Measurements from ENCODE around the gene S100A6.

DNA sequence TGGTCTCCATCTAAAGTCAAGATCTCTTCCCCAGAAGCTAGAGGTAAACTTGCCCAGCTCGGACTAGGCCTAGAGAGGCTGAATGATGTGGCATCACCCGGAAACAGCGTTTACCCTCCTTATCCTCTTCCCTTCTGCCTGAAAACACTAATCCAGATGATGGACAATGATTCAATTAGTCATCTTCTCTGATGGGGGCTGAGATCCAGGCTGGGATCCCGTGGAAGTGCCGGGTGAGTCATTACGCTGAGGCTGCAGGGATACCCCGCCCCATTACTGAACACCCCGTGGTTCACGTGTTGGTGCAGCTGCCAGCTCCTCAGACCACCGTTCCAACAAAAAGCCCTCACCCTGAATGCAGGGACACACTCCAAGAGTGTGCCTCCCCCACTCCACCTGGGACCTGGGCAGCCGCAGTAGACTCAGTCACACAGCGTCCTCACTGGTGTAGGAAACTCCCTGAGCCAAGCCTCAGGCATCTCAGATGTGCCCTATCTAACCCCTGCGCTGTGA lies 2.0 kb downstream of the S100A6 start:
- TF ChIP-seq CTCF (IDR thresholded peaks at IDR 0.05; ENCODE audit: borderline replicate concordance, extremely low read depth, low read length, poor library complexity, severe bottlenecking): no peak
- no peak for TF ChIP-seq EZH2 (IDR thresholded peaks at IDR 0.05; ENCODE audit: borderline replicate concordance, low read depth, low read length, severe bottlenecking)

Data from DND-41 (cell line).